ENCODE results near the gene OR8B8. TPM values are rescaled to one million over a fixed set of nuclear protein-coding genes. Genes with fewer than 3 reads are reported as not detected.

Gene OR8B8
- total RNA-seq, 2 experiments from 2014 or later, result not detected

DNA sequence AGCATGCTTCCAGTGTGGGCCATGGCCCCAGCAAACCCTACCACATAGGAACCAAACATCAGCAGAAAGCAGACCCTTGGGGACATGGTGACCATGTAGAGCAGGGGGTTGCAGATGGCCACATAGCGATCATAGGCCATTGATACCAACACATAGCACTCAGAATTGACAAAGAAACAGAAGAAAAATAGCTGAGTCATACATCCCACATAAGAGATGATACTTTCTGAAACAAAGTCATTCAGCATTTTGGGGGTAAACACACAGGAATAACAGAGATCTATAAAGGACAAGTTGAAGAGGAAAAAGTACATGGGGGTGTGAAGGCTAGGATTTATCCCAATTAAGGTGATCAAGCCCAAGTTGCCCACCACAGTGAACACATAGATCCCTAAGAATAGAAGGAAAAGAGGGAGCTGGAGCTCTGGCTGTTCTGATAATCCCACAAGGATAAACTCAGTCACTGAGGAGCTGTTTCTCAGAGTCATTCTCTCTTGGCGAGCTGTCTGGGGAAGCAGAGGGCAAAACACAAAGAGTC, 21.0 kb downstream of the OR8B8 start, which contains the start of gene OR8B4:
OR8B4 (minus strand) TSS at position 488 of the 538 bp plus-strand sequence; CDS start at position 488, 0 bp downstream.
- Histone ChIP-seq H4K20me1 (ENCODE audit: insufficient read depth, low read length) (no peaks in the 10 kb centered on the region), H3K9me3 (ENCODE audit: low read length) (no peaks in the 10 kb centered on the region), H3K4me1 (ENCODE audit: insufficient read depth, low read length, poor library complexity, severe bottlenecking) (no peaks in the 10 kb centered on the region), H2AFZ (ENCODE audit: low read length) (no peak within 1 kb of the TSS), H3K27ac (ENCODE audit: low read depth, low read length, poor library complexity, severe bottlenecking) (no peak within 1 kb of the TSS), H3K4me2 (ENCODE audit: low read length) (no peak within 1 kb of the TSS), H3K9me2 (ENCODE audit: insufficient read depth, low read length) (no peaks in the 10 kb centered on the region), H3K4me3 (ENCODE audit: low read depth, low read length, poor library complexity, severe bottlenecking) (no peak within 1 kb of the TSS), H3K36me3 (ENCODE audit: insufficient read depth, low read length) (no peaks in the 10 kb centered on the region), H3K79me2 (ENCODE audit: insufficient read depth, low read depth, low read length) (no peaks in the 10 kb centered on the region)
- CTCF ChIA-PET (ENCODE audit: unreplicated experiment), result no interaction called here
- DNase-seq (ENCODE audit: low spot score), result no peak
- intact Hi-C loops (cut with micrococcal nuclease; ENCODE audit: unreplicated experiment), result no loop called here
- no TSS peak for BruUV-seq (replicated peaks)
- POLR2A ChIA-PET, result interaction anchor here (0.7 to 1.0 kb wide), 2 partner anchors 15 to 1122 kb away, joined by 3 to 4 read pairs; no protein-coding TSS in a partner anchor
- no peak for TF ChIP-seq EZH2phosphoT487 (IDR thresholded peaks at IDR 0.05; ENCODE audit: borderline replicate concordance, low read depth, low read length)
- TF ChIP-seq, protein P1, sequence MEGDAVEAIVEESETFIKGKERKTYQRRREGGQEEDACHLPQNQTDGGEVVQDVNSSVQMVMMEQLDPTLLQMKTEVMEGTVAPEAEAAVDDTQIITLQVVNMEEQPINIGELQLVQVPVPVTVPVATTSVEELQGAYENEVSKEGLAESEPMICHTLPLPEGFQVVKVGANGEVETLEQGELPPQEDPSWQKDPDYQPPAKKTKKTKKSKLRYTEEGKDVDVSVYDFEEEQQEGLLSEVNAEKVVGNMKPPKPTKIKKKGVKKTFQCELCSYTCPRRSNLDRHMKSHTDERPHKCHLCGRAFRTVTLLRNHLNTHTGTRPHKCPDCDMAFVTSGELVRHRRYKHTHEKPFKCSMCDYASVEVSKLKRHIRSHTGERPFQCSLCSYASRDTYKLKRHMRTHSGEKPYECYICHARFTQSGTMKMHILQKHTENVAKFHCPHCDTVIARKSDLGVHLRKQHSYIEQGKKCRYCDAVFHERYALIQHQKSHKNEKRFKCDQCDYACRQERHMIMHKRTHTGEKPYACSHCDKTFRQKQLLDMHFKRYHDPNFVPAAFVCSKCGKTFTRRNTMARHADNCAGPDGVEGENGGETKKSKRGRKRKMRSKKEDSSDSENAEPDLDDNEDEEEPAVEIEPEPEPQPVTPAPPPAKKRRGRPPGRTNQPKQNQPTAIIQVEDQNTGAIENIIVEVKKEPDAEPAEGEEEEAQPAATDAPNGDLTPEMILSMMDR (conservative IDR thresholded peaks at IDR 0.05; ENCODE audit: low read length), result no peak

DNA sequence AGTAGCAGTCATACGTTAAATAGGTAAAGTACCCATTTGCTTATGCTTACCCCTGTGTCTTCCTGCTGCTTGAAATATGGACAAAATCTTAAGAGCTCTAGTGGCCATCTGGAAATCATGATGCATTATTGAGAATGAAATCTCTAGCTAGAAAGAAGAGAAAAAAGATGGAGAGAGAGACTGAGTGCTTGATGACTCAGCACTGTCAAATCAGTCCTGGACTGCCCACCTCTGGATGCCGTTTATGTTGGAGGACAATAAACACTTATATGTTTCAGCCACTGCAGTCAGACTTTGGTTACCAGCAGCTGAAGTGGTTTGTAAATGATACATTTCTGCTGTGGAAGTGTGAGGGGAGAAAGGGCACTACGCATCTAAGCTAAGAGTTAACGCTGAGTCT, 24.5 kb downstream of the OR8B8 start:
- no peak overlapping the region for H3K4me3 ChIP-seq (ENCODE audit: low read depth, low read length, poor library complexity, severe bottlenecking)
- no peaks in the 10 kb centered on the region for H3K79me2 ChIP-seq (ENCODE audit: insufficient read depth, low read depth, low read length)
- no peak for DNase-seq (ENCODE audit: low spot score)
- H2AFZ ChIP-seq (ENCODE audit: low read length), result no peak overlapping the region
- BruUV-seq (replicated peaks), result no TSS peak
- TF ChIP-seq, protein P1 (conservative IDR thresholded peaks at IDR 0.05; ENCODE audit: low read length), result no peak
- no peak overlapping the region for H3K4me2 ChIP-seq (ENCODE audit: low read length)
- intact Hi-C loops (cut with micrococcal nuclease; ENCODE audit: unreplicated experiment), result no loop called here
- H4K20me1 ChIP-seq (ENCODE audit: insufficient read depth, low read length), result no peaks in the 10 kb centered on the region
- no peak overlapping the region for H3K27ac ChIP-seq (ENCODE audit: low read depth, low read length, poor library complexity, severe bottlenecking)
- H3K36me3 ChIP-seq (ENCODE audit: insufficient read depth, low read length), result no peaks in the 10 kb centered on the region
- ChIA-PET POLR2A (no interaction called here), CTCF (ENCODE audit: unreplicated experiment) (no interaction called here)
- no peaks in the 10 kb centered on the region for H3K4me1 ChIP-seq (ENCODE audit: insufficient read depth, low read length, poor library complexity, severe bottlenecking)
- H3K9me2 ChIP-seq (ENCODE audit: insufficient read depth, low read length), result no peaks in the 10 kb centered on the region
- no peaks in the 10 kb centered on the region for H3K9me3 ChIP-seq (ENCODE audit: low read length)

GRCh38 chr11:124415356-124415923, 30.1 kb downstream of the OR8B8 start:
- no peaks in the 10 kb centered on the region for H3K79me2 ChIP-seq (ENCODE audit: insufficient read depth, low read depth, low read length)
- H3K4me1 ChIP-seq (ENCODE audit: insufficient read depth, low read length, poor library complexity, severe bottlenecking), result no peaks in the 10 kb centered on the region
- no peak overlapping the region for H3K27ac ChIP-seq (ENCODE audit: low read depth, low read length, poor library complexity, severe bottlenecking)
- POLR2A ChIA-PET, result interaction anchor here (0.6 kb wide), 1 partner anchor 390 kb away, joined by 3 read pairs; no protein-coding TSS in a partner anchor
- H2AFZ ChIP-seq (ENCODE audit: low read length), result peak overlapping the region; percentile 11; the same call in 1 of the 2 replicates
- H3K36me3 ChIP-seq (ENCODE audit: insufficient read depth, low read length), result no peaks in the 10 kb centered on the region
- H3K9me3 ChIP-seq (ENCODE audit: low read length), result no peaks in the 10 kb centered on the region
- BruUV-seq (replicated peaks), result no TSS peak
- CTCF ChIA-PET (ENCODE audit: unreplicated experiment), result interaction anchor here (1.1 kb wide), 1 partner anchor 13 kb away, joined by 3 read pairs; no protein-coding TSS in a partner anchor
- no peaks in the 10 kb centered on the region for H4K20me1 ChIP-seq (ENCODE audit: insufficient read depth, low read length)
- intact Hi-C loops (cut with micrococcal nuclease; ENCODE audit: unreplicated experiment), result loop anchor here (1.0 kb wide), 1 partner anchor 171 kb away; no protein-coding TSS in a partner anchor
- no peak overlapping the region for H3K4me3 ChIP-seq (ENCODE audit: low read depth, low read length, poor library complexity, severe bottlenecking)
- no peaks in the 10 kb centered on the region for H3K9me2 ChIP-seq (ENCODE audit: insufficient read depth, low read length)
- DNase-seq (ENCODE audit: low spot score), result peak; percentile 64
- TF ChIP-seq EZH2phosphoT487 (IDR thresholded peaks at IDR 0.05; ENCODE audit: borderline replicate concordance, low read depth, low read length), result no peak
- TF ChIP-seq, protein P1 (conservative IDR thresholded peaks at IDR 0.05; ENCODE audit: low read length), result peak; percentile 90
- 0 out of 2 replicates have a peak overlapping the region, but pooled peaks have one; percentile 13 for H3K4me2 ChIP-seq (ENCODE audit: low read length)

Data from OCI-LY7 (cell line).